ENCODE measurements around the gene RGS17.

The RGS17 gene

DNA sequence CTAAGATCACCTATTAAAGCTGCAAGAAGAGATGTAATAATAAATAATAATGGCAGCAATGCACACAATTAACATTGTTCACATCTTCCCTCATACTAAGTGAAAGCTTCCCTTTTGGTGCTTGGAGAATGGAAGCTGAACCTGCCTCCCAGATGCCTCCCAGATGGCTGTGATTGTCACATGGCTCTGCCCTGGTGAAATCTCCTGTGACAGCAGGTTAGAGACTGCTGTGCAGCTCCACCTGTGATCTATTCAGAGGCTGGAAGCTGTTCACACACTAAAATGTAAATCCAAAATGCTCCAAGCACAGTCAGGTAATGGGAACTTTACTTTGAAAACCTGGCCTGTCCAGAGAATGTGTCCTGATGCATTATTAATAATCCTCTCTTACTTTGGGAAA, 41.7 kb upstream of the RGS17 start:
- Histone ChIP-seq H3K4me1 (ENCODE audit: control insufficient read depth, insufficient read depth, low read length) (no peaks in the 10 kb centered on the region), H3K4me3 (ENCODE audit: low read depth, low read length) (no peak overlapping the region), H3K36me3 (ENCODE audit: control insufficient read depth in 2 of 2, insufficient read depth in 1 of 2, low read length in 2 of 2) (no peaks in the 10 kb centered on the region), H3K9me3 (ENCODE audit: control insufficient read depth, insufficient read depth, low read depth, low read length) (no peaks in the 10 kb centered on the region), H3K27ac (ENCODE audit: extremely low read depth, low read depth, low read length) (no peak overlapping the region)
- TF ChIP-seq ZNF514 (tag by site-specific recombination; IDR thresholded peaks at IDR 0.05) (no peak), ZNF621 (tag by site-specific recombination; IDR thresholded peaks at IDR 0.05) (no peak), ZNF596 (tag by site-specific recombination; IDR thresholded peaks at IDR 0.05) (no peak), SETDB1 (IDR thresholded peaks at IDR 0.05; ENCODE audit: insufficient read length, low read length) (no peak), ZNF394 (tag by site-specific recombination; IDR thresholded peaks at IDR 0.05; ENCODE audit: borderline replicate concordance) (no peak), MZF1 (tag by site-specific recombination; IDR thresholded peaks at IDR 0.05; ENCODE audit: borderline replicate concordance) (no peak)
- TF ChIP-seq, protein P1, sequence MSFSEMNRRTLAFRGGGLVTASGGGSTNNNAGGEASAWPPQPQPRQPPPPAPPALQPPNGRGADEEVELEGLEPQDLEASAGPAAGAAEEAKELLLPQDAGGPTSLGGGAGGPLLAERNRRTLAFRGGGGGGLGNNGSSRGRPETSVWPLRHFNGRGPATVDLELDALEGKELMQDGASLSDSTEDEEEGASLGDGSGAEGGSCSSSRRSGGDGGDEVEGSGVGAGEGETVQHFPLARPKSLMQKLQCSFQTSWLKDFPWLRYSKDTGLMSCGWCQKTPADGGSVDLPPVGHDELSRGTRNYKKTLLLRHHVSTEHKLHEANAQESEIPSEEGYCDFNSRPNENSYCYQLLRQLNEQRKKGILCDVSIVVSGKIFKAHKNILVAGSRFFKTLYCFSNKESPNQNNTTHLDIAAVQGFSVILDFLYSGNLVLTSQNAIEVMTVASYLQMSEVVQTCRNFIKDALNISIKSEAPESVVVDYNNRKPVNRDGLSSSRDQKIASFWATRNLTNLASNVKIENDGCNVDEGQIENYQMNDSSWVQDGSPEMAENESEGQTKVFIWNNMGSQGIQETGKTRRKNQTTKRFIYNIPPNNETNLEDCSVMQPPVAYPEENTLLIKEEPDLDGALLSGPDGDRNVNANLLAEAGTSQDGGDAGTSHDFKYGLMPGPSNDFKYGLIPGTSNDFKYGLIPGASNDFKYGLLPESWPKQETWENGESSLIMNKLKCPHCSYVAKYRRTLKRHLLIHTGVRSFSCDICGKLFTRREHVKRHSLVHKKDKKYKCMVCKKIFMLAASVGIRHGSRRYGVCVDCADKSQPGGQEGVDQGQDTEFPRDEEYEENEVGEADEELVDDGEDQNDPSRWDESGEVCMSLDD (tag by site-specific recombination; IDR thresholded peaks at IDR 0.05) = no peak
- CTCF ChIA-PET = no interaction called here
- POLR2A ChIA-PET = no interaction called here

DNA sequence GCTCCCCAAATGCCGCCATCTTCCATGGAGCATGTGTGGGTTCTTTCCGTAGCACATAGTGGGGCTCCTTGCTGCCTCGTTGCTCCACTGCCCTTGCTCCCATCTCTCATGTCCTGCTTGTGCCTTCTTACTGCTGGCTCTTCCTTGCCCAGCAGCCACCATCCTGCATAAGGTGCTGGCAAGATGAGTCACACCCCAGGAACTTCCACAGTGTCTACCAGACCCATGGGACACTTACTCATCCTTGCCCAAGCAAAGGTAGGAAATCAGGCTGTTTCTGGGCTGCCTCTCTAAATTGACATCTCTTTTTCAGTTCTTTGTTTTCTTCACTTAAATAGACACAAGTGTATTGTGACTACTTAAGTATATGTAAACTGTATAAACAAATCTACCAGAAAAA, 39.4 kb upstream of the RGS17 start:
- Histone ChIP-seq H3K36me3 (ENCODE audit: control insufficient read depth in 2 of 2, insufficient read depth in 1 of 2, low read length in 2 of 2) (no peaks in the 10 kb centered on the region), H3K9me3 (ENCODE audit: control insufficient read depth, insufficient read depth, low read depth, low read length) (no peaks in the 10 kb centered on the region), H3K4me3 (ENCODE audit: low read depth, low read length) (no peak overlapping the region), H3K4me1 (ENCODE audit: control insufficient read depth, insufficient read depth, low read length) (no peaks in the 10 kb centered on the region), H3K27ac (ENCODE audit: extremely low read depth, low read depth, low read length) (no peak overlapping the region)
- POLR2A ChIA-PET = no interaction called here
- CTCF ChIA-PET = no interaction called here
- TF ChIP-seq ZNF510 (tag by site-specific recombination; IDR thresholded peaks at IDR 0.05; ENCODE audit: insufficient replicate concordance) (no peak), WT1 (tag by site-specific recombination; IDR thresholded peaks at IDR 0.05) (no peak)

DNA sequence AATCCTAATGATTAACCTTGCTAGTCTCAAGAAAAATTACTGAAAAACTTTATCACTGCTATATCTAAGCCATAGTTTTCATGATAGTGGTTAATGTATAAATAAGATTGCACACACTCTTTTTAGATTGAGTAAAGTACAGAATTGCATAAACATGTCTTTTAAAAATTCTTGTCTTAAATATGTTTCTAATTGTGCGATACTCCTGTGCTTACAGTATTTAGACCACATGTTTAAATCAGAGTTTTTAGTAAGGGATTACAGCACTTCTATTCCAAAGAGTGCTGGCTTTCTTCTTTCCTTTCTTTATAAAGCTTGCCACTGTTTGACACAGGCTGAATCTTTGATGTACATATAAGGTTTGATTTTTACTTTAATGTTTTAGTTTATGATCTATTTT, 36.8 kb upstream of the RGS17 start:
- Histone ChIP-seq H3K4me3 (ENCODE audit: low read depth, low read length) (no peak overlapping the region), H3K36me3 (ENCODE audit: control insufficient read depth in 2 of 2, insufficient read depth in 1 of 2, low read length in 2 of 2) (no peaks in the 10 kb centered on the region), H3K4me1 (ENCODE audit: control insufficient read depth, insufficient read depth, low read length) (no peaks in the 10 kb centered on the region), H3K27ac (ENCODE audit: extremely low read depth, low read depth, low read length) (no peak overlapping the region), H3K9me3 (ENCODE audit: control insufficient read depth, insufficient read depth, low read depth, low read length) (no peaks in the 10 kb centered on the region)
- POLR2A ChIA-PET = no interaction called here
- CTCF ChIA-PET = no interaction called here
- TF ChIP-seq ZFP37 (tag by site-specific recombination; IDR thresholded peaks at IDR 0.05) (no peak), ZNF423 (tag by site-specific recombination; IDR thresholded peaks at IDR 0.05) (no peak), ZNF239 (tag by site-specific recombination; IDR thresholded peaks at IDR 0.05) (no peak), ZSCAN30 (tag by site-specific recombination; IDR thresholded peaks at IDR 0.05) (no peak), KLF16 (tag by site-specific recombination; IDR thresholded peaks at IDR 0.05) (no peak)

DNA sequence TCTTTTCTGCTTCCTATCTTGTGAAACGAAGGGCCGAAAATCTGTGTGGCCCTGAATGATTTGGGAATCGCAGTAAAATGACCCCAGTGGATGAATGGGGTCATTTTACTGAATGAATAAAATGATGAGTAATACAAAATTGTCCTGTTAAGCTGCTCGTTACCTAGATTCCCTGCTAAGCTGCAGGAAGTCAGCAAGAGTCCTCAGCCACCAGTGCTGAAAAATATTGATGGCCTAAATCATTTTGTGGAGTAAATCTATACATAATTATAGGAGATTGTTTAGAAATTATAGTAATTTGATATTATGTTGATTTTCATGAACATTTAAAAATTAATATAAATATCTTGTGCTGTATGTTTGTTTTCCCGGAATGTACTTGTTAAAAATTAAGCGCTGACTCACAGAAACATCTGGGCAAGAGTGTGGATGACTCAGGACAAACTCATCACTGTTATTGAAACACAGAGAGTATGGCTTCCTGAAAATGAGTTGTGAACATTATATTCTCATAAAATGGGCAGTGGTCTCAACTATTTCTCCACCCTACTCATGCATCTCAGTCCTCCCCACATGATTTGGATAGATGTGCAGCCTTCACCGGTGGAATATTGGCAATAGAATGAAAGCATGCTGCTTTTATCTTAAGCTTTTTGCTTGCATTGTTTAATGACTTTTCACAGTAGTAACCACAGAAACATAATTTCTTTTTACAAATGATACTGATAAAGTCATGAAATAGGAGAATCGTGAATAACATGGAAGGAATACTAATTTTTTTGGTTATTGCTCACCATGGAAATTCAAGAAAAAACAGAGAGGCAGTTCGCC, 36.2 kb upstream of the RGS17 start:
- ChIA-PET POLR2A (no interaction called here), CTCF (no interaction called here)
- Histone ChIP-seq H3K4me3 (ENCODE audit: low read depth, low read length) (no peak overlapping the region), H3K36me3 (ENCODE audit: control insufficient read depth in 2 of 2, insufficient read depth in 1 of 2, low read length in 2 of 2) (no peaks in the 10 kb centered on the region), H3K4me1 (ENCODE audit: control insufficient read depth, insufficient read depth, low read length) (no peaks in the 10 kb centered on the region), H3K9me3 (ENCODE audit: control insufficient read depth, insufficient read depth, low read depth, low read length) (no peaks in the 10 kb centered on the region), H3K27ac (ENCODE audit: extremely low read depth, low read depth, low read length) (no peak overlapping the region)
- no peak for TF ChIP-seq ZNF169 (tag by site-specific recombination; IDR thresholded peaks at IDR 0.05)
- TF ChIP-seq, protein P2, sequence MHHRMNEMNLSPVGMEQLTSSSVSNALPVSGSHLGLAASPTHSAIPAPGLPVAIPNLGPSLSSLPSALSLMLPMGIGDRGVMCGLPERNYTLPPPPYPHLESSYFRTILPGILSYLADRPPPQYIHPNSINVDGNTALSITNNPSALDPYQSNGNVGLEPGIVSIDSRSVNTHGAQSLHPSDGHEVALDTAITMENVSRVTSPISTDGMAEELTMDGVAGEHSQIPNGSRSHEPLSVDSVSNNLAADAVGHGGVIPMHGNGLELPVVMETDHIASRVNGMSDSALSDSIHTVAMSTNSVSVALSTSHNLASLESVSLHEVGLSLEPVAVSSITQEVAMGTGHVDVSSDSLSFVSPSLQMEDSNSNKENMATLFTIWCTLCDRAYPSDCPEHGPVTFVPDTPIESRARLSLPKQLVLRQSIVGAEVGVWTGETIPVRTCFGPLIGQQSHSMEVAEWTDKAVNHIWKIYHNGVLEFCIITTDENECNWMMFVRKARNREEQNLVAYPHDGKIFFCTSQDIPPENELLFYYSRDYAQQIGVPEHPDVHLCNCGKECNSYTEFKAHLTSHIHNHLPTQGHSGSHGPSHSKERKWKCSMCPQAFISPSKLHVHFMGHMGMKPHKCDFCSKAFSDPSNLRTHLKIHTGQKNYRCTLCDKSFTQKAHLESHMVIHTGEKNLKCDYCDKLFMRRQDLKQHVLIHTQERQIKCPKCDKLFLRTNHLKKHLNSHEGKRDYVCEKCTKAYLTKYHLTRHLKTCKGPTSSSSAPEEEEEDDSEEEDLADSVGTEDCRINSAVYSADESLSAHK (tag by site-specific recombination; IDR thresholded peaks at IDR 0.05) = no peak
- no peak for TF ChIP-seq ZNF571 (tag by site-specific recombination; IDR thresholded peaks at IDR 0.05)
- TF ChIP-seq, protein P3, sequence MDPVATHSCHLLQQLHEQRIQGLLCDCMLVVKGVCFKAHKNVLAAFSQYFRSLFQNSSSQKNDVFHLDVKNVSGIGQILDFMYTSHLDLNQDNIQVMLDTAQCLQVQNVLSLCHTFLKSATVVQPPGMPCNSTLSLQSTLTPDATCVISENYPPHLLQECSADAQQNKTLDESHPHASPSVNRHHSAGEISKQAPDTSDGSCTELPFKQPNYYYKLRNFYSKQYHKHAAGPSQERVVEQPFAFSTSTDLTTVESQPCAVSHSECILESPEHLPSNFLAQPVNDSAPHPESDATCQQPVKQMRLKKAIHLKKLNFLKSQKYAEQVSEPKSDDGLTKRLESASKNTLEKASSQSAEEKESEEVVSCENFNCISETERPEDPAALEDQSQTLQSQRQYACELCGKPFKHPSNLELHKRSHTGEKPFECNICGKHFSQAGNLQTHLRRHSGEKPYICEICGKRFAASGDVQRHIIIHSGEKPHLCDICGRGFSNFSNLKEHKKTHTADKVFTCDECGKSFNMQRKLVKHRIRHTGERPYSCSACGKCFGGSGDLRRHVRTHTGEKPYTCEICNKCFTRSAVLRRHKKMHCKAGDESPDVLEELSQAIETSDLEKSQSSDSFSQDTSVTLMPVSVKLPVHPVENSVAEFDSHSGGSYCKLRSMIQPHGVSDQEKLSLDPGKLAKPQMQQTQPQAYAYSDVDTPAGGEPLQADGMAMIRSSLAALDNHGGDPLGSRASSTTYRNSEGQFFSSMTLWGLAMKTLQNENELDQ (tag by site-specific recombination; IDR thresholded peaks at IDR 0.05; ENCODE audit: low read depth) = no peak
- no peak for TF ChIP-seq MYNN (tag by site-specific recombination; IDR thresholded peaks at IDR 0.05; ENCODE audit: borderline replicate concordance)
- TF ChIP-seq ZNF558 (tag by site-specific recombination; IDR thresholded peaks at IDR 0.05) = no peak
- no peak for TF ChIP-seq ZNF501 (tag by site-specific recombination; IDR thresholded peaks at IDR 0.05)
- no peak for TF ChIP-seq ZNF266 (tag by site-specific recombination; IDR thresholded peaks at IDR 0.05; ENCODE audit: low read depth)
